CD4-positive, alpha-beta T cell treated with Interleukin-2 at 100 ng/mL for 4 hours (primary cell): ENCODE results near the gene LRRC46.

Experiments used
- DNase-seq: peaks from one replicate; pipeline ENCODE4 v3.0.0-alpha.2; 2020; ENCODE audit warnings: low spot score

The LRRC46 gene

DNA sequence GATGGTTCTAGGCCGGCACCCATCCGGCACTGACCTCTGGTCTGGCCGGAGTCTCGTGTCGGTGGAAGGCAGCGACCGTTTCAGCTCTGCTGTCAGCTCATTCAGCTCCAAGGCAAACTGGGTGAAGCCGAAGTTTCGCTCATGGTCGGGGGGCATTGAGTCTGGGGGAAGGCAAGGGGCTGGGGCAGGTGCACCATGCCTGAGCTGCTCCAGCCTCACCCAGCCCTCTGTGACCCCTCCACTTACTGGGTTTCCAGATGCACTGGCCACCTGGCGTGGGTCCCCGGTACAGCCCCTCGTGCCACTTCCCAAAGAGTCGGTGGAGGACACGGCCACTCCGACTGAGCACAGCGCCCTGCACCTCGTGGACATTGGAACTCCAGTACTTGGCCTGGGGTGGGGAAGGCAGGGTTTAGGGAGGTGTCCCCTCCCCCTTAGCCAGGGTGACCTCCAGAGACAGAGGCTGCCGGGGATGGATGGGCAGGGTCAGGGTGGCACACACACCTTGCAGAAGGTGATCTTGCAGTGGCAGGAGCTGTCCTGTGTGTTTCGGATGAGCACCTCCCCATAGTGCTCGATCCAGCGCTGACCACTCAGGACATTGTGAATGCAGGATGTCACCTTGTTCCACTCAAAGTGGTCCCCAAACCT, 22.5 kb upstream of the LRRC46 start:
- no peak for DNase-seq

DNA sequence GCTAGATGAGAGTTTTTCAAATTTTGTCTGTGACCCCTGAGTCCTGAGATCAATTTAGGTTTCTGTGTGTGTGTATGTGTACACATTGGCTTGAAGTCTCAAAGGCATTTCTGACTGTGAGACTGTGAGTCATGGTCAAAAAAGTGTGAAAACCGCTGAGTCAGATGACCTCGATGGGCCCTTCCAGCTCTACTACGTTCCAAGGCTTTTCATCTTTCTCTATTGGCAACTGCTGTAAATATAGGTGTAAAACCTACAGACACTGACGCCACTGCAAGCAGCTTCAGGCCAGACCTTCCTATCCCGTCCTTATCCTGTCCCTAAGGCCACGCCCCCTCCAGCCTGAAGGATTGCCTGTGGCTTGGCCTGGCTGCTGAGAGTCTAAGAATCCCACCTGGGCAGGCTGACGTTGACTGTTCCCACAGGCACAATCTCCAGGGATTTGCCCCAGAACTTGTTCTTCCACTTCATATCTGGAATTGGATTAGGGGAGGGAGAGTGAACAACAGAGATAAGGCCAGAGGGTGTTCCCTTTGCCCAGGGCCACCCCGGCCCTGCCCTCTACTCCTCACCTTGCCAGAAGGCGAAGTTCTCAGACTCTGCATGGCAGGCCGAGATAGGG, 21.2 kb upstream of the LRRC46 start:
- DNase-seq, result peak; percentile 71

DNA sequence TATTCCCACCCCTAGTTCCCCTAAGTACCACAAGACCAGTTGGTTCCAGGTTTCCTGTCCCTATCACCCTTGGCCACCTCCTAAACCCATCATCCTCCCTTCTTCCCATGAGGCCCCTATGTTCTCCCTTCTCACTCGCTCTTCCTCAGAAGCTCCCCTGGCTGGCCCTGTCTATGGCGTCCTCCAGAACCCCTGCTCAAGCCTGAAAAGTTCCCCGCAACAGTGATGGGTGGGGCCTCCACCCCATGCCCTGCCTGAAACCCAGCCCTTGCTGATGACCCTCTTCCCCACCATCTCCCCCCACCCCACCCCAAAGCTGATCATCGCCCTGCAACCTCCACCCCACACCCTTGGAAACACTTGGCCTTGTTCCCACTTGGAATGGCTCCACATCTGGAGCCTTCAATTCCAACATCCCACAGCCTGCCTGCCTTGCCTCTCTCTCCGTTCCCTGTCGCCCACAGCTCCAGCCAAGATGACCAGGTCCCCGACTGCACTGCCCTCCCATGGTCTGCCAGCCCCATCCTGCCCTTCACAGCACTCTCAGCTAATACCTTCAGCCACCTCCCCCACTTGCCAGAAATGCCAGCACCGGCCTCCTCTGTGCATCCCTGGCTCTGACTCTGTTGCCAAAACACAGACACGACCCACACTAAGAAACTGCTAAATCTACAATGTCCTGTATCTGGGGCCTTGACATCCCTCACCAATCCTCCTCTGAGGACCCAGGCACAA, 20.4 kb upstream of the LRRC46 start:
- no peak for DNase-seq

DNA sequence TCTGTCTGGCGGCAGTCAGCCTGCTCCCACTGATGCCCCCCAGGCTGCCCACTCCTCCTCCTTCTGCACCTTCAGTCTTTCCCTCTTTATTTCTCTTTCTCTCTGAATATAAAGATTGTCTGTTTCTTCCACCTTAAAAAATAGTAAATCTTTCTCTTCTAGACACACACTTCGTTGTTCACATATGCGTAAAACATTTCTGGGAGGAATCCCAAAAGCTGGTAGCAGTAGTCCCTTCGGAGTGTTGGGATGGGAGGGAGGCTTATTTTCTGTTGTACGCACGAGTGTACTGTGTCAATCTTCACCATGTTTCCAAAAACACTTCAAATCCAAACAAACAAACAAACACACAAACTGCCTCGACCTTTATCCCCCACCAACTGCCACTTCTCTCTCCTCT, 19.8 kb upstream of the LRRC46 start:
- DNase-seq, result no peak

DNA sequence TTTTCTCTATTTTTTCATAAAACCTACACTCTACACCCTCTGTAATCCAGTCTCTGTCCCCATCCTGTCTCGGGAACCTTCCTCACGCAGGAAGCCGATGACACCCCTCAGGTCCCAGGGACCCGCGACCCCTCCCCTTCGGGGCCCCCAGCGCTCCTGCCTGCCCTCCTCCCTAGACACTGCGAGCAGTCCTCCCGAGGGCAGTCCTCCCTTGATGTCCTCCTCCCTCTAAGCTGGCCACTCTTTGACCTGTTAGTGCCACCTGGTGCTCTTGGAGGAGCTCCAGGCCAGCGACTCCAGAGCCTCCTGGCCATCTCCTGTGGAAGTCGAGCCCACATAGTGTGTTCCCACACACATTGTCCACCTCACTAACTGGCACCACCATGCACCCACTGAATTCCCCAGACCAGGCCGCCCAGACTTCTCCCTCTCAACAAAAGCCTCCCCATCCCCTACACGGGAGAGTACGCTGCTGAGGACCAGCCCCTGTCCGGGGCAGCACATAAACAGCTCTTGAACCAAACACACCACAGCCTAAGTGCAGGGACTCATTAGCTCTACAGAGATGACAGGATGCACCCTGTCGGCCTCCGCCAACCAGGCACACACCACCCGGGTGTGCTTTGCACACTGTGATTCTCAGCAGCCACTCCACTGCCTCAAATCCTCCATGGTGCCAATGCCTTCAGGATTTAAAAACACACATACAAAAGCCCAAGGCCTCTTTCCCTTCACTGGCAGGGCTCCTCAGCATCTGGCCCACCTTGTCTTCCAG, 19.1 kb upstream of the LRRC46 start:
- no peak for DNase-seq

DNA sequence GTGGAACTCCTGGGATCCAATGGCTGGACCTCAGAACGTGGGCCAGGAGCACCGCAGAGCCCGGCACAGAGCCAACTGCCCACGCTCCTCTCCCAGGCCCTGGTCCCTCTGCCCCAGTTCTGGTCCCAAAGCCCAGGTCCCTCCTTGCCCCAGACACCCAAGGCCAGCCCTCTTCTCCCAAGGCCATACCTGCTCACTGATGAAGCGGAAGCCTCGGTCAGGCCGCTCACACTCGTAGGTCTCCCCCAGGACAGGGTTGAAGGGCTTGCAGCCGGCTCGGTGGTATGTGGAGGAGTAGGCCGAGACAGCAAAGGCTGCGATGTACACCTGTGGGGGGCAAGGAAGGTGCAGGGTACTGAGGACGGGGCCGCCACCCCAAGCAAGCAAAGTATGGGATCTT, 18.4 kb upstream of the LRRC46 start:
- DNase-seq, result no peak

DNA sequence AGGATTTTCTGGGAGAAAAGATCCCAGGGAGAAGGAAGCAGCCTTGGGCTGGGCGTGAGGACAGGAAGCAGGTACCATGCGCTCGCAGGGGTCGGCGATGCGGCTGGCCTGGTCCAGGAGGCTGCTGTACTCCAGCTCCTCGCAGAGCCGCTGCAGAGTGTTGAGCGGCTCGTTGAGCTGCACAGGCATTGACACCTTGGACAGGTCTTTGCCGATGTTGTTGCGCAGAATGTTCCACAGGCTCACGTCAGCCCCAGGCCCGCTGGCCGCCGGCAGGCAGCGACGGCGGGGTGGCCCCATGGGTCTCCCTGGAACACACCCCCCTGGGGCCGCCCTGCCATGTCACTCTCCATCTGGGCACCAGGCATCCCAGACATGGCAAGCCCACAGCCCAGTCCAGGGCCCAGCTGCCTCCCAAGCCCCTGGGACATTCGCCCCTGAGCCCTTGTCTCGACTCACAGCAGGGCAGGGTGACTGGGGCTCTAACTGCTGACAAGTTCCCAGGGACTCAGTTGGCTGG, 17.9 kb upstream of the LRRC46 start:
- no peak for DNase-seq

DNA sequence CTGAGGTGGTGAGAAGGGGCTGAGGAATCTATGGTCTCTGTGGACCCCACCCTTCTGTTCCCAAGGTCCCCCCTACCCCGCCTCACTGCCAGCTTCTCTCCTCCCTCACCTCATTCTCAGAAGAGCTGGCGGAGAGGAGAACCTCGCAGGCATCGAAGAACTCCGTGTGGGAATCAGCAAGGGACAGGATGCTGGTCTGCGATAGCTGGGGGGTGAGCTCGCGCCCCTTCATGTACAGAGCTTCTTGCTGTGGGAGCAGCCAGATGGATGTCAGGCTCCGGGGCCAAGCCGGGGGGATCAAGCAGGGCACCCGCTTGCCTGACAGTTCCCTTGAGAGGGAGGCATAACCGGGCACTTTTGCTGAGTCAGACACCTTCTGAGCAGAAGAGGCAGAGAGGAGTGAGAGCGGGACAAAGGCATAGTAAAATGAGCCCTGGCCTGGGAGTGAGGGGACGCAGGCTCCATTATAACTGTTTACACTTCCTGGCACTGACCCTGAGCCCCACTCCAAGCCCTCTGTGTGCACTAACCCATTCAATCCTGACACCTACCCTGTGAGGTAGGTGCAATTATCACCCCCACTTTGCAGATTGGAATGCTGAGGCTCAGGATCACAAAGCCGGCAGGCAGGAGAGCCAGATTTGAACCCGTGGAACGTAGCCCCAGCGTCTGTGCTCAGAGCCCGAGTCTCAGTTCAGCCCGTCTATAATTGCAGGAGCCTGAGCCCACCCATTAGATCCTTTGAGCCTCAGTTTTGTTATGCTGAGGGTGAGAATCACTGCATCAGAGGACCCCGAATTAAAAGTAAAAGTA, 16.2 kb upstream of the LRRC46 start:
- no peak for DNase-seq

DNA sequence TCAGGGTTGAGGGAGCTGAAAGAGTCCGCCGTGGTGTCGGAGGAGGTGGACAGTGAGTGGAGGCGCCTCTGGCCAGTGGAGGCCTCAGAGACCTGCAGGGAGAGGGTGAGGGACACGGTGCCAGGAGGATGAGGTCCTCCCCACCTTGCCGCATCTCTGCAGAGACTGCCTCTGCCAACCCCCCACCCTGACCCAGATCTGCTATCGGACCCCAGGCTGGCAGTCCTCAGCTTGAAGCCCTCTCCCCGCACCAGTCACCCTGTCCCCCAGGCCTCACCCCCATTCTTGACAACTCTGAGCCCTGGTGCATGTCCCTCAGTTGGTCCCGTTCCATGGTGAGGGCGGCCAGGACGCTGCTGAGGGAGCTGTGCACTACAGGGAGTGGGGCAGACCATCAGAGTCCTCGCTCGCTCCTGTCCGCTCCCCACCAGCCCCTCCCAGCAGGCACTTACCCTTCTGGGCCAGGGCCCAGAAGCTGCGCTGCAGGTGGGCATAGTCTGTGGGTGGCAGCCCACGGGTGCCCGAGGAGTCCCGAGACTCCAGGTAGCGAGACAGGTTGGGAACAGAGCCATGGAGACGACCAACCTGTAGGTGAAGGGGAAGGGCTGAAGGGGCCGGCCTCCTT, 15.2 kb upstream of the LRRC46 start:
- DNase-seq, result no peak

DNA sequence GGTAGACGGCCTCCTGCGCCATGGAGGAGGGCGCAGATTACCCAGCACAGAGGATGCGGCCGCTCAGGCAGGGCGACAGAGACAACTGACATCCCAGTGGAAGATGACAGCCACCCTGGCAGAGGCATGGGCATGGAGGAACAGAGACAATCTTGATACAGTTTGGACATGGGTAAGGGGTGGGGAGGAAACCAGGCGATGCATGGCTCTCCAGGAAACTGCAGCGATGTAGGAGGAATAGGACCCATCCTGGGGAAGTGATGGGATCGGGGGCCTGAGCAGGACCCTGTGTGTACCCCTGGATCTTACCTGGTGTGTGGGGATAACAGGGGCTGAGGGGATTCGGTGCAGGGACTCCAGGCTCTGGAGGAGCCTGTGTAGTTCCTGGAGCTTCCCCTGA, 14.5 kb upstream of the LRRC46 start:
- no peak for DNase-seq

DNA sequence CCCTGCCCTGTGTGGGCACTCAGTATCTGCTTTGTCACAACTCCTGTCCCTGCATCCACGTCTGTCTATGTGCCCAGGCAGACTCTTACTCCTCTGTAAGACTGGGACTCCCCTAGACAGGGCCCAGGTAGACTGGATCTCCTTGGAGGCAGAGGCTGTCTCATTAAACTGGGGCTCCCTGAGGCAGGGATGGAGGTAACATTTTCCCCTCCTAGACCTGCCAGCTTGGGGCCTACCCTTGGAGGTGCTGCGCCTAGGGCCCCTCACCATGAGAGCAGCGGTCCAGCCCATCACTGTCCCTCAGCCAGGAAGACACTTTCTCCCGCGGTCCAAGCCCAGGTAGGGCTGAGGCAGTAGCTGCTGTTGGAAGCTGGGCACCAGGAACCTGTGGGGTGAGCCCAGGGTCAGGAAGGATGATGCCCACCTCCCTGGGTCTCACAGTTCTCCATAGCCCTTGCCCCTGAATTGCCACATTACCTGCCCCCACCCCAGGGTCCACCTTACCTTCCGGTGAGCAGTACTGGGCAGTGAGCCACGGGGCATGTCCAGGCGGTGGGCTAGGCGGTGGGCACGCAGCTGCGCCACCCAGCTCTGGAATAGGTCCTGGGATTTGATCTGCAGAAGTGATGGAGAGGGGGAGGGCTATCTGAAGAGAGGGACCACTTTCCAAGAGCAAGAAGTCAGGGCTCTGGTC, 13.3 kb upstream of the LRRC46 start:
- DNase-seq, result no peak

DNA sequence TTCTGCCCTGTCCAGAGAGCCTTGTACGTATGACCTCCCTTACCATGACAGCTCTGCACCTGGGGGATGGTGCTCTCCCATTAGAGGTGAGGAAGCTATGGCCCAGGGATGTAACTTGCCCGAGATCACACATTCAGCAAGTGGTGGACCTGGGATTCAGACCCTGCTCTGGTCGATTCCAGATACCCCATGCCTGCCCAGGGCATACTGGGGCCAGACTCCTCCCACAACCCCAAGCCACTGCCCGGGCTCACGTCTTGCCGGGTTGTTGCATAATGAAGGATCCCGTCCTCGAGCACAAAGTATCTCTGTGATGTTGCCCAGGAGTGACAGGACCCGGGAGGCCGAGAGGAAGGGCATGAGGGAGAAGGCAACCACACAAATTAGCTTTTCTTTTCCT, 12.0 kb upstream of the LRRC46 start:
- DNase-seq, result no peak

DNA sequence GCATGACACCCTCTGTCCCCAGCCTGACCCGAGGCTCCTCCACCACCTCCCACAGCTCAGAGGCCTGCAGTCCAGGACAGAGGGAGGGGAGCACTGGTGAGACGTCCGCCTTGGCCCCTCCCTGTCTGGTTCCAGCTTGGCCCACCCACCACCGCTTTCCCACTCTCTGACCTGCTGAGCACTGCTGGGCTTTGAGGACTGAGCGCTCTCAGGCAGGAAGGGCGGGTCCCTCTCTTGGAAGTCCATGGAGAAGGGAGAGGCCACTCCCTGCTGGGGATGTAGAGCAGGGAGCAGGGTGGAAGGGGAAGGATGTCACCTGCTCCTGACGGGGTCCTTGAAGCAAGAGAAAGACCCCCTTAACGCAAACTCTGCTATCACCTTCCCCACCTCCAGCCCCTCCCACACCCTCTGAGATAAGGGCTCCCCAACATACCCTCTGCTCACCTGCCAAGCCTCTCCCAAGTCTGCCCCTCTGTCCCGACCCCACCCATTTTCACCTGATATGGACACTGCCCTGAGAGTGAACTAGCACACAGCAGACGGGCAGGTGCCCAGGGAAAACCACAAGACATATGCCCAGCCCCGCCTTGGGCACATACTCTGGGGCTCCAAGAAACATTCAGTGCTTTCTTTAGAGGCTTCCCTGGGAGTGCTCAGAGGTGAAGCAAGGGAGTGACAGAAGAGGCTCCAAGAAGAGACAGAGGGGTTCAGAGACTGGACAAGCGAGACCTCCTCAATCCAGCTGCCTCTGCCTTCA, 11.3 kb upstream of the LRRC46 start:
- no peak for DNase-seq

DNA sequence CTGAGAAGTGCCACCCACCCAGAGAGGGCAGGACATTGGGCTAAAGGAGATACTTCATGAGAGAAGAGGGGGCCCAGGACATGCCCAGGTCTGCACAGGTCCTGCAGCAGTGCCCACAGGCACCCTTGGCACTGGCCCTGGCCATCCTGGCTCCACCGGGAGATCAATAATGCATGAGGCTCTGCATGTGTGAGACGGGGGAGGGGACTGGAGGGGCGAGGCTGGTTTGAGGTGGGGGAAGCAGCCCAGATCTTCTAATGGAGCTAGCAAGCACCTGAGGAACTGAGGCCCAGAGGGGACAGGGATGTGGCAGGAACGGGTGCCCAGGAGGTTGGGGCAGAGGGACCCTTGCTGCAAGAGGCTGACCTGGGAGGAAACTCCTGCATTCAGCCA, 10.4 kb upstream of the LRRC46 start:
- no peak for DNase-seq

DNA sequence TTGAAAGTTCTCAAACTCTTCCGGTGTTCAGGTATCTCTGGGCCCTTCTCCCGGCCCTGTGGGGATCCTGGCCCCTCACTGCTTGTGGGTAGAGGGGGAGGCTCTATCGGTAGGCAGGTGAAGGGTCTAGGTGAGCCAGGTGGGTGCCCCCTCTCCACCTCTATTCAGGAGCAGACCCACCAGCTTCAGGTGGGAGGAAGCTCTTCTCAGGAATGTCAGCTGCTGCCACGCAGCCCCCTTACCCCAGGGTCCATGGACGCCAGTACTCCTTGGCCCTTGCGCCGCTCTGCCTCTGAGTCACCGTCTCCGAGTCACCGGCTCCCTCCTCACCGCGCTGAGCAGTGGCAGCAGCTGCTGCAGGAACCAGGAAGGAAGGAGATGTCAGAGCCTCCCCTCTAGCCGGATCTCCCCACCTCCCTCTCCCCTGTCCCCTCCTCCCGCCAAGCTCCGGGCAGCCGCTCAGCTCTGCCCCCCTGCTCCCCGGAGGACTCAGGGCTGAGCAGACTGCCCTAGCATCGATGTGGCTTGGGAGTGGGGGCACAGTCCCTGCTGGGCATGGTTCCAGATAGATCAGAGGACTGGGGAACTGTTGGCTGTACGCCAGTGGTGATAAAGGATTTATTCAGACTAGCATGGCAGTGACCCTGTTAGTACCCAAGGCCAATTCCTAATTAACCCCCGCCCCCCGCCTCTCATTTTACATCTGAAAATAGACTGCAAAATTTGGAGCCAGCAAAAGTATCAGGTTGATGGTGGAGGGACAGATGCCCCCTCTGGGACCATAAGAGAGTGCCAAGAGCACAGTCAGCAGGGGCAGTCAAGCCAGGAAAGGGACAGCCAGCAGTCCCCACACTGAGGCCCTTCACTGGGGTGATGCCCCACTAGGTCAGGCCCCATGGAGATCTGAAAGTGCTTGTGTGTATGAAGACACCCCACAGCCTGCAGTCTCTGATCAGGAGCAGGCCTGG, 9.8 kb upstream of the LRRC46 start, which contains the start of gene OSBPL7:
OSBPL7 (minus strand) TSS at position 371 of the 968 bp plus-strand sequence. CDS start 1,516 bp downstream, outside the sequence.
- peak; percentile 92 for DNase-seq

DNA sequence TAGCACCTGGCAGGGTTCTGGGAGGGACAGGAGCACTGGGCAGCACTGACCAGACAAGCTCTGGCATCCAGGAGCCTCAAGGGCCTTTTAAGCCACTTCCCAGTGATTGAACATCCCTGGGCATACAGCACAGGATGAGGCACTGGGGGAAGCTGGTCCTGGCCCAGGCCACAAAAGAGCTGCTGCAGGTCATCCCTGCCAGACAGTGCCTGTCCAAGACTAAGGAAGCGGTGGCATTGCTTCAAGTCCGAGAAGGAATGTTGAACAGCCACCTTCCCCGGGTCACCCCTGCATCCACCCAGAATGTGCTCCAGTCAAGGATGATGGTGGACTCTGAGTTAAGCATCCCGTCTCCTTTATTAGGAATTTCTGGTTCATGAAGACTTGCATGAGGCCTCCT, 8.7 kb upstream of the LRRC46 start:
- DNase-seq, result no peak

DNA sequence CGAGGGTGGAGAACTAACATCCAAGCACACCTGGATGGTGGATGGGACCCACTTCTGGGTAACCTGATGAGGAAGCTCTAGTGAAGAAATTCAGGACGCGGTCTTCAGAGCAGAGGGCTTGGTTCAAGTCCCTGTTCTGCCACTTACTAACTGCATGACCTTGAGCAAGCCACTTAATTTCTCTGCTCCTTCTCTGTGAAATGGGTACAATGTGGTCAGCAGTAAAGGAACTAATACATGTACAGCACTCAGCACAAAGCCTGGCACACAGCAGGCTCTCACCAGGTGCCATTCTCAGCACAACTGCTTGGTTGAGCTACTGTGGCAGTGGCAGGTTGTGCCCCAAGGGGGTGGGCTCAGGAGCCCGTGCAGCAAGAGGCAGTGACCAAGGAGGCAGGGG, 8.0 kb upstream of the LRRC46 start:
- no peak for DNase-seq

DNA sequence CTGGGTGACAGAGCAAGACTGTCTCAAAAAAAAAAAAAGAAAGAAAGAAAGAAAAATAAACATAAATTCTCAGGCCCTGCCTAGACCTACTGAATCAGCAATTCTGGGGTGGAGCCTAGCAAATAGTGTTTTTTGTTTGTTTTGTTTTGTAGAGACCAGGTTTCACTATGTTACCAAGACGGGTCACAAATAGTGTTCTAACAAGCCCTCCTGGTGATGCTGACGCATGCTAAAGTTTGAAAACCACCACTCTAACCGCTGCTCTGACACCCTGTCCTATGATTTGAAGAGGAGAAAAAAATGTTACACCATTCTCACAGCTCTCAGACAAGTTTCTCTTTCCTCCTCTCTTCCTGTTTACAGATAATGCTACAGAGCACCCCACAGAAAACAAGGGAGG, 1.6 kb upstream of the LRRC46 start:
- peak; percentile 91 for DNase-seq
